ENCODE measurements around the gene KLF9.

DNA sequence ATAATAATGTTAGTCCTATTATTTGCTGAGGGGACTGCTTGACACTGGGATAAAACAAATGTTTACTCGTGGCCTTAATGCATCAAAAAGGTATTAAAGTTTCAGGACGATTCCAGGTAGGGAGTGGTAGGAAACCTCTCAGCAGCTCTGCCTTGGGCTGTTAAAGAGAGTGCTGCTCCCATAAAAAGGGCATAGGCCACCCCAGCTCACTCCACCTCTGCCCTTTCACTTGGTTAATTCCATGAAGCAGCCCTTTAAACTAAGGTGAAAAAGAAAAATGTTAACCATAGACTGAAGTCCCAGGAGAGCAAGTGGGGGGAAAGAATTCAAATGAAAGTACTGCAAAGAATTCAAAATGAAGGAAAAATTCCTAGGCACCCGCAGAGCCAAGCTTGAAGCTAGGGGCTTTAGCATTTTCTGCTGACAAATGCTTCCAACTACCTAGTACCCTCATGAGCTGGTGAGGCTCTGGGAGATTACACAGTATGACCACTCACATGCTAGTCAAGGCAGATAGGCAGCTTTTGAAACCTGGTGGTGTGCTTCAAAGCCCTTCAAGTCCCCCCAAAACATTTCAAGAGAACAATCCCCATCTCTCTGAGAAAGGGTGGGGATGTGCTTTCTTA is 8.5 kb downstream of the KLF9 start:
- no peak for TF ChIP-seq CTCF (IDR thresholded peaks at IDR 0.05; ENCODE audit: low read depth, low read length)
- no peak for TF ChIP-seq EZH2phosphoT487 (IDR thresholded peaks at IDR 0.05; ENCODE audit: low read depth)

All from OCI-LY3 (cell line).